ENCODE measurements around the gene CDH18. TPM values are rescaled to one million over a fixed set of nuclear protein-coding genes. Genes with fewer than 3 reads are reported as not detected.

CDH18 gene
- total and polyA plus RNA-seq, 4 donors, result 0.03 to 2.4 TPM; not detected in 2

DNA sequence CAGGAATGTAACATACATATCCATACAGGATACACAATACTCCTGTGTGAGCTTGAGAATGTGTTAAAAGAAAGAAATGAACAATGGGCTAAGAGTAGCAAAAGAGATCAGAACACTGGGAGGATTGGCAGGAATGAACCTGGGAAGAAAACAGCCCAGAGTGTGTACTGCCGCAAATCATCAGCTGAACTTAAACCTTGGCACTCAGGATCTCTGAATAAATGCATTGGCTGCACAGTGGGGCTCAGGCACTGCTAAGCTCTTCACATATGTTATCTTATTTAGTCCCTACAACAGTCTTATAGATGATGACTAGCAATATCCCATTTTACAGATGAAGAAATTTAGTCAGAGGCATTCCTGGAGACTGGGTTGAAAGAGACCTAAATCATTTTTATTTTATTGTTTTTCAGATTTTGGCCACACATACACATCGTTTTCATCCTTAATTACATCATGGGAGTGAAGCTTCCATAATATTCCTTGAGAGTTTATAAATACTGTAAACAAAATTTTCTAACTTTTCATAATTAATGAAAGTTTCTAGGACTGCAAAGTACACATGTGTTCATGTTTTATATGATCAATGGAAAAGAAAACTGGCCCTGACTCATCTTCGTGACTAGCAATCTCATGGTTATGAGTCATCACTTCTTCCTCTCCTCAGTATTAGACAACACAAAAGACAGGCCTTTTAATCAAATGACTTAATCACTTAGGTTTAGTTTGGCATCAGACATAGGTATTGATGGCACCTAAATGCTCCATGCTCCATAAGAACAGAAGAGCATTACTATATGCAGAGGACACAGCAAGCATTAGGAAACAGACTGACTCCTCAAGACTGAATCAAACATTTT lies 59.2 kb downstream of the CDH18 start:
- Histone ChIP-seq H3K27ac (ENCODE audit: low read depth in 1 of 2, low read length in 1 of 2) (no peak overlapping the region), H3K9ac (ENCODE audit: insufficient read depth in 1 of 2, low read length in 2 of 2) (no peak overlapping the region), H3K9me3 (ENCODE audit: control insufficient read depth in 4 of 4, insufficient read depth in 3 of 4, low read length in 3 of 4) (no peaks in the 10 kb centered on the region), H3K4me3 (no peak overlapping the region), H3K36me3 (ENCODE audit: control insufficient read depth in 4 of 4, insufficient read depth in 4 of 4, low read length in 4 of 4) (no peaks in the 10 kb centered on the region), H3K27me3 (ENCODE audit: control insufficient read depth in 3 of 3, insufficient read depth in 3 of 3, low read length in 2 of 3) (no peaks in the 10 kb centered on the region), H3K4me1 (ENCODE audit: control insufficient read depth in 5 of 5, insufficient read depth in 5 of 5, low read length in 5 of 5) (no peaks in the 10 kb centered on the region)
- no peak for DNase-seq
- TF ChIP-seq, protein P1, sequence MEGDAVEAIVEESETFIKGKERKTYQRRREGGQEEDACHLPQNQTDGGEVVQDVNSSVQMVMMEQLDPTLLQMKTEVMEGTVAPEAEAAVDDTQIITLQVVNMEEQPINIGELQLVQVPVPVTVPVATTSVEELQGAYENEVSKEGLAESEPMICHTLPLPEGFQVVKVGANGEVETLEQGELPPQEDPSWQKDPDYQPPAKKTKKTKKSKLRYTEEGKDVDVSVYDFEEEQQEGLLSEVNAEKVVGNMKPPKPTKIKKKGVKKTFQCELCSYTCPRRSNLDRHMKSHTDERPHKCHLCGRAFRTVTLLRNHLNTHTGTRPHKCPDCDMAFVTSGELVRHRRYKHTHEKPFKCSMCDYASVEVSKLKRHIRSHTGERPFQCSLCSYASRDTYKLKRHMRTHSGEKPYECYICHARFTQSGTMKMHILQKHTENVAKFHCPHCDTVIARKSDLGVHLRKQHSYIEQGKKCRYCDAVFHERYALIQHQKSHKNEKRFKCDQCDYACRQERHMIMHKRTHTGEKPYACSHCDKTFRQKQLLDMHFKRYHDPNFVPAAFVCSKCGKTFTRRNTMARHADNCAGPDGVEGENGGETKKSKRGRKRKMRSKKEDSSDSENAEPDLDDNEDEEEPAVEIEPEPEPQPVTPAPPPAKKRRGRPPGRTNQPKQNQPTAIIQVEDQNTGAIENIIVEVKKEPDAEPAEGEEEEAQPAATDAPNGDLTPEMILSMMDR (IDR thresholded peaks at IDR 0.05; ENCODE audit: control extremely low read depth, extremely low read depth), result no peak
- 80 to 83% methylated on average over 3 of the region's 3 CpGs for WGBS, 2 donors
- no peak for ATAC-seq (ENCODE audit: insufficient read depth, low FRiP score)

DNA sequence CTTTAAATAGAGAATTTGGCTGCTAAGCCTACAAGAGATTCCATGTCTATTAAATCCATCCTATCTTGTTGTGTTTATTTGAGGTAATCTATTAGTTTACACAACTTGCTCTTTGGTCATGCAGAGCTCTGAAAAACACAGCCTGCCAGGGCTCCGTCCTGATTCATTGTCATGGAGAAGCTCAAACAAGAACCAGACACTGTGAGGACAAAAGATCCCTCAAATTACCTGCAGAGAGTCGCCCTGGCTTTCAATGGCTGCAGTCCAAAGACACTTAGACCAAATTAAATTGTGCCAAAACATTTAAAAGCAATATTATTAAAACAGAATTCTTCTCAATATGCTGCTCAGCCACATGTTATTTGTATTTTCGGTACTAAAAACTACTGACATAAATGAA lies 60.1 kb downstream of the CDH18 start:
- Histone ChIP-seq H3K27me3 (ENCODE audit: control insufficient read depth in 3 of 3, insufficient read depth in 3 of 3, low read length in 2 of 3) (no peaks in the 10 kb centered on the region), H3K27ac (ENCODE audit: low read depth in 1 of 2, low read length in 1 of 2) (no peak overlapping the region), H3K9me3 (ENCODE audit: control insufficient read depth in 4 of 4, insufficient read depth in 3 of 4, low read length in 3 of 4) (no peaks in the 10 kb centered on the region), H3K4me1 (ENCODE audit: control insufficient read depth in 5 of 5, insufficient read depth in 5 of 5, low read length in 5 of 5) (no peaks in the 10 kb centered on the region), H3K4me3 (no peak overlapping the region), H3K9ac (ENCODE audit: insufficient read depth in 1 of 2, low read length in 2 of 2) (no peak overlapping the region), H3K36me3 (ENCODE audit: control insufficient read depth in 4 of 4, insufficient read depth in 4 of 4, low read length in 4 of 4) (no peaks in the 10 kb centered on the region)
- no peak for DNase-seq
- ATAC-seq (ENCODE audit: insufficient read depth, low FRiP score), result no peak
- WGBS, 2 donors, result 71 to 72% methylated on average over 3 of the region's 3 CpGs
- TF ChIP-seq, protein P1 (IDR thresholded peaks at IDR 0.05; ENCODE audit: control extremely low read depth, extremely low read depth), result no peak

DNA sequence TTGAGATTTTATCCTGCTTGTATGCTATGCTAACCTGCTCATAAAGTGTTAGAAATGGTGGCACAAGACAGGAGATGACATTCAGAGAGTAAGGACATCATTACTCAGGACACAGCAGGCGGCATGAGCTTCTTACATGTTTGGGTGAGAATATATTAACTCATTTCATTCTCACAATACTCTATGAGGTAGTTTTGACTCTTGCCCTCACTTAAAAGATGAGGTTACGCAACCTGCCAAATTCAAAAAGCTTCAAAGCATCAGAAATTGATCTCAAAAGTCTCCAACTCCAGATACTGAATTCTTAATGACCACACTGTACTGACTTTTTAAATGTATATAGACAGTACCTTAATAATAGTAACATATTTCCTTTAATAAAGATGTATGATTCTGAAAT lies 60.8 kb downstream of the CDH18 start:
- Histone ChIP-seq H3K9me3 (ENCODE audit: control insufficient read depth in 4 of 4, insufficient read depth in 3 of 4, low read length in 3 of 4) (no peaks in the 10 kb centered on the region), H3K27ac (ENCODE audit: low read depth in 1 of 2, low read length in 1 of 2) (no peak overlapping the region), H3K27me3 (ENCODE audit: control insufficient read depth in 3 of 3, insufficient read depth in 3 of 3, low read length in 2 of 3) (no peaks in the 10 kb centered on the region), H3K4me1 (ENCODE audit: control insufficient read depth in 5 of 5, insufficient read depth in 5 of 5, low read length in 5 of 5) (no peaks in the 10 kb centered on the region), H3K4me3 (no peak overlapping the region), H3K36me3 (ENCODE audit: control insufficient read depth in 4 of 4, insufficient read depth in 4 of 4, low read length in 4 of 4) (no peaks in the 10 kb centered on the region), H3K9ac (ENCODE audit: insufficient read depth in 1 of 2, low read length in 2 of 2) (no peak overlapping the region)
- DNase-seq (no peak), ATAC-seq (ENCODE audit: insufficient read depth, low FRiP score) (no peak)
- WGBS, 2 donors, result 45 to 68% methylated on average over 2 of the region's 2 CpGs
- TF ChIP-seq, protein P1 (IDR thresholded peaks at IDR 0.05; ENCODE audit: control extremely low read depth, extremely low read depth), result no peak

All from lung (tissue), 12 donors.